Mucosa of descending colon (tissue), 3 donors: Measurements from ENCODE around the gene ESRRA. TPM values are rescaled to one million over a fixed set of nuclear protein-coding genes. Genes with fewer than 3 reads are reported as not detected.

Source experiments
- ATAC-seq: fragments of 200-7000 bp; cut with Tn5 transposase; one replicate; pipeline ENCODE4 v1.9.1; 2020; ENCODE audit warnings: mild to moderate bottlenecking, moderate library complexity
- DNase-seq, 3 donors: peaks; one replicate each; pipeline ENCODE4 v3.0.0-alpha.2; 2020
- H3K36me3 ChIP-seq: fragments of 200-600 bp; one replicate; pipeline ENCODE4 v1.8.0; 2021; ENCODE audit warnings: low read depth, mild to moderate bottlenecking
- H3K4me1 ChIP-seq: fragments of 200-600 bp; one replicate; pipeline ENCODE4 v1.8.0; 2021; ENCODE audit warnings: low read depth, mild to moderate bottlenecking
- H3K4me3 ChIP-seq: fragments of 200-600 bp; one replicate; pipeline ENCODE4 v1.8.0; 2021; ENCODE audit warnings: mild to moderate bottlenecking
- H3K9me3 ChIP-seq: fragments of 200-600 bp; one replicate; pipeline ENCODE4 v1.8.0; 2021; ENCODE audit warnings: mild to moderate bottlenecking
- intact Hi-C, 2 donors: fragments of 100-400 bp; cut with DNase I in 1 of 2; cut with micrococcal nuclease in 1 of 2; formaldehyde crosslinking; loops; one replicate each; pipeline versions ENCODE4 v1.11.0 to v1.11.1; 2022; cut with DNase I, micrococcal nuclease
- total RNA-seq, 3 donors: library from RNA; stranded (reverse); fragmentation: NEBNext Ultra II Directional in 2 of 3; extraction: Animal tissue kit (Norgen Biotek cat#: 25700) in 2 of 3; gene quantifications; one replicate each; pipeline versions ENCODE4 v1.2.1 to v1.2.4, GENCODE V29; 2021 to 2023
- TF ChIP-seq, protein P1 (sequence below): fragments of 200-600 bp; IDR thresholded peaks from one replicate; pipeline ENCODE4 v1.8.0; 2022; ENCODE audit warnings: antibody characterized with exemption, mild to moderate bottlenecking
- donor health status: DM: no; HTN: no; CAD: no; lungs with moderate emphysema.
- donor health status: DM: no; HTN: no; CAD: no.
- donor health status: DM: no; HTN: yes; CAD: no.

ESRRA gene
- total RNA-seq, 3 donors from 2014 or later = 126 to 204 (median 183) TPM

DNA sequence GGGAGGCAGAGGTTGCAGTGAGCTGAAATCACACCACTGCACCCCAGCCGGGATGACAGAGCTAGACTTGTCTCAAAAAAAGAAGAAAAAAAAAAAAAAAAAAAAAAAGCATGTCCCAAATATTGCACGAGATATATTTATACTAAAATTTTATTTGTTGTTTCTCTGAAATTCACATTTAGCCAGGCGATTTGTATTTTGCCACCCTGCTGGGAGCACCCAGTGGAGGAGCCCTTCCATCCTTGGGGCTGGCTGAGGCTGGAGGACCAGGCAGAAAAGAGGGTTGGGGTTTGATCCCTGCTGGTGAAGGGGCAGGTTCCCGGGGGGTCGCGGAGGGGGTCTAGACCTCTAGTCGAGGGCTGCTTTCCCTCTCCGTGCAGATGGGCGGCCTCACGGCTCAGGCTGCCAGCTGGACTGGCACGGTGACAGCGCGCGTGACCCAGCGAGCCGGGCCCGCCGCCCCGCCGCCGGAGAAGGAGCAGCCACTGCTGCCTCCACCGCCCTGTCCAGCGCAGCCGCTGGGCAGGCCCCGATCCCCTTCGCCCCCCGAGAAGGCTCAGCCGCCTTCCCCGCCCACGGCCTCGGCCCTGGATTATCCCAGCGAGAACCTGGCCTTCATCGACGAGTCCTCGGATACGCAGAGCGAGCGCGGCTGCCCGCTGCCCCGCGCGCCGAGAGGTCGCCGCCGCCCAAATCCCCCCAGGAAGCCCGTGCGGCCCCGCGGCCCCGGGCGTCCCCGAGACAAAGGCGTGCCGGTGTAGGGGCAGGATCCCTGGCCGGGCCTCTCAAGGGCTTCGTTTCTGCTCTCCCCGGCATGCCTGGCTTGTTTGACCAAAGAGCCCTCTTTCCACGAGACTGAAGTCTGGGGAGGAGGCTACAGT is 6.1 kb upstream of the ESRRA start:
- no peaks in the 10 kb centered on the region for H3K9me3 ChIP-seq
- TF ChIP-seq, protein P1, sequence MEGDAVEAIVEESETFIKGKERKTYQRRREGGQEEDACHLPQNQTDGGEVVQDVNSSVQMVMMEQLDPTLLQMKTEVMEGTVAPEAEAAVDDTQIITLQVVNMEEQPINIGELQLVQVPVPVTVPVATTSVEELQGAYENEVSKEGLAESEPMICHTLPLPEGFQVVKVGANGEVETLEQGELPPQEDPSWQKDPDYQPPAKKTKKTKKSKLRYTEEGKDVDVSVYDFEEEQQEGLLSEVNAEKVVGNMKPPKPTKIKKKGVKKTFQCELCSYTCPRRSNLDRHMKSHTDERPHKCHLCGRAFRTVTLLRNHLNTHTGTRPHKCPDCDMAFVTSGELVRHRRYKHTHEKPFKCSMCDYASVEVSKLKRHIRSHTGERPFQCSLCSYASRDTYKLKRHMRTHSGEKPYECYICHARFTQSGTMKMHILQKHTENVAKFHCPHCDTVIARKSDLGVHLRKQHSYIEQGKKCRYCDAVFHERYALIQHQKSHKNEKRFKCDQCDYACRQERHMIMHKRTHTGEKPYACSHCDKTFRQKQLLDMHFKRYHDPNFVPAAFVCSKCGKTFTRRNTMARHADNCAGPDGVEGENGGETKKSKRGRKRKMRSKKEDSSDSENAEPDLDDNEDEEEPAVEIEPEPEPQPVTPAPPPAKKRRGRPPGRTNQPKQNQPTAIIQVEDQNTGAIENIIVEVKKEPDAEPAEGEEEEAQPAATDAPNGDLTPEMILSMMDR = no peak
- intact Hi-C loops = no loop called here
- no peak overlapping the region for H3K4me3 ChIP-seq
- DNase-seq = peak in 1 of 3 donors; percentile 75
- H3K4me1 ChIP-seq = peaks cover 30% of the 10 kb centered on the region
- no peaks in the 10 kb centered on the region for H3K36me3 ChIP-seq
- peak; percentile 30 for ATAC-seq

DNA sequence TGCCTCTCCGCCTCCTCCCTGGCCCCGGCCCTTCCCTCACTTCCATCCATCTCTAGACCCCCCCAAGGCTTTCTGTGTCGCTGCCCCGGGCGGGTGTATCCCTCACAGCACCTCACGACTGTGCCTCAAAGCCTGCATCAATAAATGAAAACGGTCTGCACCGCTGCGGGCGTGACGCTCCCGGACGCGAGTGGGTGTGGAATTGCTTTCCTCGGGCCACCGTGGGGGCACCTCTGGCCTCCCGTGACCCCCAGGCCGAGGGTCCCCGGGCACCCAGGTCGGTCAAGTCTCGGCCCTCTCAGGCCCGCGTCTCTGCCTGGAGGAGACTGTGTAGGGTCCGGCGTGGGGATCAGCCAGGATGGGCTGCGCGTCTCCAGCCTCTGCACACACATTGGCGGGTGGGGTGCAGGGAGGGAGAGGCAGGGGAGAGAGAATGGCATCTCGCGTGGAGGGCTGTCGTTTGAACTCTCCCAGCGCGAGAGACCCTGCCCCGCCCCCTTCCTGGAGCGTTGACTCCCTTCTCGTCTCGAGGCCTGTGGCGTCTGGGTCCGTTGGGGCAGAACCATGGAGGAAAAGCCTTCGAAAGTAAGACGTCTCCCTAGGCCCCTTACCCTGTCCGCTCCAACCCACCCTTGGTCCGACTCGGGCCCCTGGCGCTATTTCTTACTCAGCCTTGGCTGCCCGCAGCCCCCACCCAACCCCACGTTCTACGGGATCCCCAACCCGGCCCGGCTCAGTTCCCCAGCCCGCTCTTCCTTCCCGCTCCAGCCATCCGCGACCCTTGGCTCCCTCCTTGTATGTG is 5.3 kb upstream of the ESRRA start, which contains the start of gene CATSPERZ:
Gene CATSPERZ, plus strand, starts transcription at position 512 of the 802 bp plus-strand sequence. Its CDS starts 53 bp downstream, at position 565.
- DNase-seq = peak in 2 of 3 donors; percentile 55 to 56
- Histone ChIP-seq H3K4me1 (peaks cover 31% of the 10 kb centered on the region), H3K4me3 (no peak within 1 kb of the TSS), H3K36me3 (no peaks in the 10 kb centered on the region), H3K9me3 (no peaks in the 10 kb centered on the region)
- ATAC-seq = no peak
- intact Hi-C loops = loop anchor here (5.0 to 10.0 kb wide), 2 partner anchors 93 to 95 kb away; partner anchors contain the start of gene FERMT3 (in 2 of the 2)
- TF ChIP-seq, protein P1 = no peak

DNA sequence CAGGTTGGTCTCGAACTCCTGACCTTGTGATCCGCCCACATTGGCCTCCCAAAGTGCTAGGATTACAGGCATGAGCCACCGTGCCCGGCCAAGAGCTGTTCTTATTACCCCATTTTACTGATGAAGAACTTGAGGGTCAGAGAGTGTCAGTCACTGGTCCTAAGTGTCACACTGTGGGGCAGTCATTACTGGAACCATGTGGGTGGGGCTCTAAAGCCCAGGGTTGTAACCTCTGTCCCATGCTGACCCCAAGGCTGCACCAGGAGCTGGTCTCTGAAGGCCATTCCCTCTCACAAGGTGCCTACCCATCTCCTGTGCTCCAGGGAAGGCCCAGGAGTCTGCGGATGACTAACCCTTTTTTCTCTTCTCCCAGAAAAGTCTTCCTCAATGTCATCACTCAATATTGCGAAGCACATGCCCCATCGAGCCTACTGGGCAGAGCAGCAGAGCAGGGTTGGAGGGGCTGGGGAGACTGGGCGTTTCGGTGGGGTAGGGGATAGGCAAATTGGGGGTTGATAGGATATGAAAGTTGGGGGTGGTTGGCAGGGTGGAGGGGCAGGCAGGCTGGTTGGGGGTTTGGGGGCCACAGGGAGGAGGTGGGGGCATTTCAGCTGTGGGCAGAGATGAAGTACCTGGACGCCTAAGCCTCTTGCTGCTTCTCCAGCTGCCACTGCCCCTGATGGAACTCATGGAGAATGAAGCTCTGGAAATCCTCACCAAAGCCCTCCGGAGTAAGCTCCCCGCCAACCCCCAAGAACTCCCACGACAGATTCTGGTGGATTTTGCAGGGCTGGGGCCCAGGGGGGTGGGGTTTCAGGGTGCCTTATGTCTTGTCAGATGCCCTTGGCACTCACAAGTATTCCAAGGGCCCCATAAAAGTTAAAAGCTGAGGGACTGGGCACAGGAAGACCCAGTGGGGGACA is 2.0 kb upstream of the ESRRA start:
- Histone ChIP-seq H3K9me3 (no peaks in the 10 kb centered on the region), H3K4me1 (peaks cover 47% of the 10 kb centered on the region), H3K4me3 (no peak overlapping the region), H3K36me3 (no peaks in the 10 kb centered on the region)
- TF ChIP-seq, protein P1 = no peak
- ATAC-seq = no peak
- DNase-seq = no peak
- intact Hi-C loops = loop anchor here (5.0 to 10.0 kb wide), 2 partner anchors 96 to 99 kb away; partner anchors contain the start of gene FERMT3 (in 2 of the 2)

DNA sequence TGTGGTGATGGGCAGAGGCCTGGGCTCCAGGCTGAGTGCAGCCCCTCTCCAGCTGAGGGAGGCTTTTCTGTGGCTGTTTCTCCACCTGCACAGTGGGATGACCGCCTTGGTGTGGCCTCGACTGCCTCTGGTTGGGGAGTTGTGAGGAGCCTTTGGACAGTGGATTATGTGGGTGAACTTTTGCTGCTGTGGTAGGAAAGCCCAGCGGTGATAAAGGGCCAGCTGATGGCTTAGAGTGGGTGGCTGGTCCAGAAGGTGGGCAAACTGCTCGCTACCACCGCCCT is 1.4 kb upstream of the ESRRA start:
- TF ChIP-seq, protein P1 = no peak
- intact Hi-C loops = loop anchor here (5.0 to 10.0 kb wide), 2 partner anchors 97 to 99 kb away; partner anchors contain the start of gene FERMT3 (in 2 of the 2)
- peaks cover 46% of the 10 kb centered on the region for H3K4me1 ChIP-seq

More for the DNA sequence above, 1.4 kb upstream of the ESRRA start:
- no peaks in the 10 kb centered on the region for H3K9me3 ChIP-seq
- no peak overlapping the region for H3K4me3 ChIP-seq
- ATAC-seq (no peak), DNase-seq (peak in 2 of 3 donors; percentile 47 to 58)
- H3K36me3 ChIP-seq = no peaks in the 10 kb centered on the region
